PC-9 (cell line): Measurements from ENCODE around the gene TADA2B. TPM values are rescaled to one million over a fixed set of nuclear protein-coding genes. Genes with fewer than 3 reads are reported as not detected.

ENCODE experiments used
- Bru-seq: library from RNA; stranded (reverse); fragments of 400-500 nt; gene quantifications from one replicate; lab custom pipeline; 2021; lab: Mats Ljungman, UMichigan
- BruChase-seq, 2 experiments: library from RNA; stranded (reverse); fragments of 400-500 nt; gene quantifications; one replicate each; lab custom pipeline; 2021; lab: Mats Ljungman, UMichigan
- BruUV-seq: library from RNA; stranded (reverse); fragments of 400-500 nt; replicated peaks from 2 replicates; lab custom pipeline; 2021; lab: Mats Ljungman, UMichigan
- CTCF ChIA-PET: fragments of 300-600 bp; sonication (Branson Sonifier 250); formaldehyde crosslinking; loops from one replicate; lab custom pipeline; 2022; ENCODE audit warnings: antibody characterized with exemption; lab: Charles Lee
- POLR2A ChIA-PET: fragments of 300-600 bp; sonication (Branson Sonifier 250); formaldehyde crosslinking; loops from one replicate; lab custom pipeline; 2022; ENCODE audit warnings: antibody characterized with exemption; ENCODE audit not compliant: unreplicated experiment; lab: Charles Lee
- DNase-seq, 2 experiments: peaks; one replicate each; pipeline versions ENCODE4 v3.0.0 to v3.0.0-alpha.2; 2015 to 2022; ENCODE audit warnings: mixed read lengths in 1 of 2
- H2AFZ ChIP-seq: fragments of 200-600 bp; sonication (generic); 2 replicates; pipeline ENCODE4 v1.8.1; 2017; ENCODE audit warnings: antibody characterized with exemption
- H3F3A ChIP-seq: fragments of 200-600 bp; sonication (generic); 2 replicates; pipeline ENCODE4 v1.8.1; 2017; ENCODE audit warnings: antibody characterized with exemption, mild to moderate bottlenecking, low read depth; ENCODE audit not compliant: insufficient read depth
- H3K27ac ChIP-seq: fragments of 200-600 bp; sonication (generic); 2 replicates; pipeline ENCODE4 v1.6.1; 2016; ENCODE audit warnings: mixed run types
- H3K27me3 ChIP-seq: fragments of 200-600 bp; sonication (generic); 2 replicates; pipeline ENCODE4 v1.6.1; 2016; ENCODE audit warnings: low read depth, mixed run types; ENCODE audit not compliant: insufficient read depth
- H3K36me3 ChIP-seq: fragments of 200-600 bp; sonication (generic); 2 replicates; pipeline ENCODE4 v1.6.1; 2016; ENCODE audit warnings: low read depth, mixed run types
- H3K4me1 ChIP-seq: fragments of 200-600 bp; sonication (generic); replicated peaks from 2 replicates; pipeline ENCODE4 v1.6.1; 2016; ENCODE audit warnings: mixed run types; ENCODE audit not compliant: insufficient read depth
- H3K4me2 ChIP-seq: fragments of 200-600 bp; sonication (generic); 2 replicates; pipeline ENCODE4 v1.6.1; 2017; ENCODE audit warnings: mixed run types
- H3K4me3 ChIP-seq: fragments of 200-600 bp; sonication (generic); 2 replicates; pipeline ENCODE4 v1.6.1; 2016; ENCODE audit warnings: mixed run types
- H3K79me2 ChIP-seq: fragments of 200-600 bp; sonication (generic); 2 replicates; pipeline ENCODE4 v1.6.1; 2017; ENCODE audit warnings: low read depth, mixed run types
- H3K9me2 ChIP-seq: fragments of 200-600 bp; sonication (generic); 2 replicates; pipeline ENCODE4 v1.8.1; 2017; ENCODE audit warnings: mild to moderate bottlenecking; ENCODE audit not compliant: insufficient read depth
- H3K9me3 ChIP-seq: fragments of 200-600 bp; sonication (generic); 2 replicates; pipeline ENCODE4 v1.8.1; 2016; ENCODE audit warnings: low read depth; ENCODE audit not compliant: insufficient read depth
- H4K20me1 ChIP-seq: fragments of 200-600 bp; sonication (generic); 2 replicates; pipeline ENCODE4 v1.8.1; 2017; ENCODE audit not compliant: insufficient read depth
- CTCF ChIP-seq: fragments of 200-600 bp; sonication (generic); conservative IDR thresholded peaks from 2 replicates; pipeline ENCODE4 v1.6.1; 2017; ENCODE audit warnings: mixed run types, antibody characterized with exemption, mild to moderate bottlenecking, moderate library complexity
- EZH2 ChIP-seq: fragments of 200-600 bp; sonication (generic); IDR thresholded peaks from 2 replicates; pipeline ENCODE4 v1.8.0; 2017; ENCODE audit warnings: antibody characterized with exemption, low read depth
- intact Hi-C: fragments of 100-400 bp; cut with micrococcal nuclease; formaldehyde crosslinking; loops from one replicate; pipeline ENCODE4 v1.10.0; 2022; ENCODE audit not compliant: unreplicated experiment
- long read RNA-seq: library from polyadenylated mRNA; stranded (forward); transcript quantifications from one replicate; pipeline ENCODE4 v2.0.0, GENCODE V29; 2022
- total RNA-seq: library from RNA; stranded (reverse); gene quantifications from 2 replicates; pipeline ENCODE4 v1.2.3, GENCODE V29; 2021

The TADA2B gene
- total RNA-seq (9.5 and 9.6 TPM in 2 replicates), Bru-seq, nascent RNA (percentile 53 among the genes with signal in this experiment), BruChase-seq, experiment 1, labeled RNA remaining after a 2-hour chase (percentile 67 among the genes with signal in this experiment), BruChase-seq, experiment 2, labeled RNA remaining after a 6-hour chase (percentile 74 among the genes with signal in this experiment)
- long read RNA-seq, full-length matches to known transcripts: 18 of 21 reads
- long read RNA-seq, partial matches to known transcripts: 0 of 21 reads
- long read RNA-seq, other reads (novel, unspliced or antisense): 3 of 21 reads

DNA sequence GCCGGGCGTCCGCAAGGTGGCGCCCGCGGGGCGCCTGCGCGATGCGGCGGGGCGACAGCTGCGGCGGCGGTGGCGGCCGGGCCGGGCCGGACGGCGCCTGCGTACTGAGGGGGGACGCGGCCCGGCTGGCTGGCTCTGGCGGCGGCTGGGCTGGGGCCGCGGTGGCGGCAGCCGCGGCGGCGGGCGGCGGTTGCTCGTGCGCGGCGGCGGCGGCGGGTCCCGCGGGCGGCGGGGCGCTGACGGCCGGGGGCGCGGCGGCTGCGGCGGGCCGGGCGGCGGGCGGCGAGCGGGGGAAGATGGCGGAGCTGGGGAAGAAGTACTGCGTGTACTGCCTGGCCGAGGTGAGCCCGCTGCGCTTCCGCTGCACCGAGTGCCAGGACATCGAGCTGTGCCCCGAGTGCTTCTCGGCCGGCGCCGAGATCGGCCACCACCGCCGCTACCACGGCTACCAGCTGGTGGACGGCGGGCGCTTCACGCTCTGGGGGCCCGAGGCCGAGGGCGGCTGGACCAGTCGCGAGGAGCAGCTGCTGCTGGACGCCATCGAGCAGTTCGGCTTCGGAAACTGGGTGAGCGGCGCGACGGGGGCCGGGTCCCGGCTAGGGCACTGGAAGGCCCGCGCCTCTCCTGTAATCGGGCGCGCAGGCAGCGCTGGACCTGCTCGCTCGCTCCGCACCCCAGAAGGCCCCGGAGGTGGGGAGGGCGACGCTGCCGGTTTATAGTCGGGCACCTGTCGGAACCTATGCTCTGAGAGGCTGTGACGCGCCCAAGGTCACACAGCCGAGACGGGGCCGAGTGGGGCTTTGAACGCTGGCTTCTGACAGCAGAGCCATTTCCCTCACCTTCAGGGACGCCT, at the start of gene TADA2B:
TADA2B (plus strand) TSS at position 89 of the 853 bp plus-strand sequence; CDS start at position 297, 208 bp downstream.
- intact Hi-C loops: loop anchor here (1.0 to 2.0 kb wide), 3 partner anchors 25 to 135 kb away; partner anchors contain the start of genes GRPEL1 and TBC1D14
- H3K36me3 ChIP-seq: no peaks in the 10 kb centered on the region
- no peaks in the 10 kb centered on the region for H3F3A ChIP-seq
- ChIA-PET POLR2A (interaction anchor here (0.5 to 0.7 kb wide), 7 partner anchors 24 to 403 kb away, joined by 3 to 5 read pairs (median 3); partner anchors contain the start of gene GRPEL1), CTCF (interaction anchor here (0.6 to 1.5 kb wide), 6 partner anchors 9 to 134 kb away, joined by 3 to 11 read pairs (median 4); no protein-coding TSS in a partner anchor)
- H3K4me3 ChIP-seq: peak within 1 kb of the TSS; percentile 86
- peaks cover 30% of the 10 kb centered on the region for H3K79me2 ChIP-seq
- 0 out of 2 replicates have a peak, but pooled peaks cover 4% of the 10 kb centered on the region for H4K20me1 ChIP-seq
- TF ChIP-seq EZH2 (no peak), CTCF (no peak)
- no peak within 1 kb of the TSS for H3K27ac ChIP-seq
- peak within 1 kb of the TSS; percentile 95 for H3K4me2 ChIP-seq
- no peaks in the 10 kb centered on the region for H3K9me2 ChIP-seq
- peak in 1 of 2 experiments; percentile 46 for DNase-seq
- no TSS peak for BruUV-seq
- no peaks in the 10 kb centered on the region for H3K27me3 ChIP-seq
- no peaks in the 10 kb centered on the region for H3K9me3 ChIP-seq
- H2AFZ ChIP-seq: peak within 1 kb of the TSS; percentile 91
- H3K4me1 ChIP-seq: 0 out of 2 replicates have a peak, but pooled peaks cover 16% of the 10 kb centered on the region

DNA sequence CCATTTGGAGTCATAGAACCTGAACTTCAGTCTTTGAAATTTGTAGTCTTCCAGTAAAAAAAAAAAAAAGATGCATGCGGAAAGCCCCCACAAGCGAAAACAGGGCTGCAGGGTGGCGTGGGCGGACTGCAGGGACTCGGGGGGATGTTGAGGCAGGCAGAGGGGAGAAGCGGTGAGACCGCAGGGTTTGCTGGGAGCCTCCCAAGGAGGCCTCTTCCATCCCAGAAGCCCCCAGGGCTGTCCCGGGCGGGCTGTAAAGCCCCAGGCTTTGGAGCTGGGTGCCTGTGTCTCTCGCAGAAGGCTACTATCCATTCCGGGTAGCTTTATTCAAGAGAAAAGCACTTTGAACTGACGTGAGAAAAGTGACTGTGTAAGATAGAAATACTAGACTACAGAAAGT, 46.7 kb upstream of the TADA2B start:
- CTCF ChIA-PET: no interaction called here
- intact Hi-C loops: no loop called here

More for the DNA sequence above, 46.7 kb upstream of the TADA2B start:
- Histone ChIP-seq H3K4me3 (no peak overlapping the region), H4K20me1 (no peaks in the 10 kb centered on the region), H3F3A (peaks cover 16% of the 10 kb centered on the region), H3K4me1 (peaks cover 34% of the 10 kb centered on the region), H3K9me3 (no peaks in the 10 kb centered on the region), H3K9me2 (no peaks in the 10 kb centered on the region), H3K79me2 (peaks cover 18% of the 10 kb centered on the region), H3K36me3 (no peaks in the 10 kb centered on the region), H3K27ac (no peak overlapping the region), H3K4me2 (no peak overlapping the region), H2AFZ (no peak overlapping the region), H3K27me3 (no peaks in the 10 kb centered on the region)
- no peak for DNase-seq
- POLR2A ChIA-PET: no interaction called here
- no TSS peak for BruUV-seq
- no peak for TF ChIP-seq CTCF
- TF ChIP-seq EZH2: no peak
